GM18508 (cell line): ENCODE results near the gene CLSTN1.

Source experiments
- ATAC-seq: cut with Tn5 transposase; IDR thresholded peaks from one replicate; pipeline ENCODE4 v1.9.1; 2021; ENCODE audit warnings: moderate number of reproducible peaks; ENCODE audit not compliant: insufficient read depth, unreplicated experiment

CLSTN1 gene

DNA sequence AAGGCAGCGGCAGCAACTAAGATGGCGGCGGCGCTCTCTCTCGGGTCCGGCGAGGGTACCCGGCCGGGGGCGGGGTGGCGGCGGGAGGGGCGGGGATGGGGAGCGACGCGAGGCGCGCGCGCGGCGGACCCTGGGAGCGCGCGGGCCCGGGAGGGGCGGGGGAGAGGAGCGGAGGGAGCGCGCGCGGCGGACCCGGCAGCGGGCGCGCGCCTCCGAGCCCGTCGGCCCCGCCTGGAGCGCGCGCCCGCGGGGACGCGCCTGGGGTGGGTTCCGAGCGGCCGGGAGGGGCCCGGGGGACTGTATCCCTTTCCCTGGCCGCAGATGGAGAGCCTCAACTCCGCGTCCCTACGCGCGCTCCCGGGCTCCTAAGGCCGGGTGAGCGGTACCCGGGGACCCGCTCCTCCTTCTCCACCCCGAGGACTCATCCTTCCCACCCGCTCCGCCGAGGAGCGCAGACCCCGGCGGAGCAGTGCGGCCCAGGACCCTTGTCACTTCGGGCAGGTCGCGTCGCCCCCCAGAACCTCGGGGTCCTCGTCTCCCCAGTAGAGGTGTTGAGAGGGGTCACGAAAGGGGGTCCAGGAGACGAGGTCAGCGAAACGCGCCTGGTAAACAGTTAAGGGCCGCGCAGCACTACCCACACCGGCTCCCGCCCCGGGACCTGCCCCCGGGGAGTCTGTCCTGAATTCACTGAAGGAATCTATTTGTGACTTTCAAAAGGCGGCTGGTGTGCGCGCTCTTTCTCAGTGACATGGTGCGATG, at the start of gene CLSTN1:
Gene CLSTN1 (minus strand): TSS at position 23 of the 759 bp plus-strand sequence. CDS start 232 bp downstream, outside the sequence.
- no peak for ATAC-seq

DNA sequence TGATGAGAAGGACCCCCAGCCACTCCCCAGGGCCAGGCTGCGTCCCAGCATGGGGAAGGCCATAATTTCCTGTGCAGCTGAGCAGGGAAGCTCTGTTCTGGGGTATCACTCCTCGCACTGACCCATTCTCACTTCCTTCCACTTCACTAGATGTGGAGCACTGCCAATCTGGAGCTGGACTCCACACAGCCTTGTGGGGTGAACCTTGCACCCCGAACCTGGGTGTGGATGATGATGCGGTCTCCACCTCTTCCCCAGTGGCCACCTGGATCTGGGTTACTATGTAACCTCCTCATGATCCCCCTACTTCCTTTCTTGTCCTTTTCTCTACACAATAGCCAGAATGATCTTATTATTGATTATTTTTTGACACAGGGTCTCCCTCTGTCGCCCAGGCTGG, 49.6 kb upstream of the CLSTN1 start:
- no peak for ATAC-seq

DNA sequence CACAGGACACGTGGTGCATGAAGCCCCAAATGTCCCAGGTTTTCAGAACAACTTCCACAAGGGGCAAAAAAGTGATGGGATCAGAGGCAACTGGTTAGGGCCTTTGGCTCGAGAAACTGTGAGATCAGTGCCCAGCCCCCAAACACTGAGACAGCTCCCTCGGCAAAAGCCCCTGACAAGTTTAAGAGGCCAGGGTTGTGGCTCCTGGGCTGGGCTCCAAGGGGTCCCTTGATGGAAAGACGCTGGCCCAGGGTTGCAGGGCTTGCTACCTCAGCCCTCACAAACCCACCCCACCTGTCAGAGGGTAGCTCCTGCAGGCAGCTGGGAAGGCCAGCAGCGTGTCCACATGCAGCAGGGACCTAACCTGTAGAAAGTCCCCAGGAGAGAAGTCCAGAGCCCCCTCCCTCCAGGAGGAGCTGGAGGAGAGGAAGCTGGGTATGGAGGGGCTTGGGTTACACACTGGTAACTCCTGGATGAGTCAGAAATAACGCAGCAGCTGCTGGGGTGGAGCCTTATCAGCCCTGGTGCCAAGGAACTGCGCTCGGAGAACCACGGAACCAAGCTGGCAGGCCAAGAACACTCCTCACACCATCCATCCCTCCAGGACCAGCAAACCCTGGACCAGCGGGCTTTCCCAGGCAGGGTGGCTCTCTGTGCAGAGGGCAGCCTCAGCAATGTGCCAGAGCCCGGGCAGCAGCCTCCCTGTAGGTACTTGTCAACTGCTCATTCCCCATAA, 48.8 kb upstream of the CLSTN1 start:
- no peak for ATAC-seq

DNA sequence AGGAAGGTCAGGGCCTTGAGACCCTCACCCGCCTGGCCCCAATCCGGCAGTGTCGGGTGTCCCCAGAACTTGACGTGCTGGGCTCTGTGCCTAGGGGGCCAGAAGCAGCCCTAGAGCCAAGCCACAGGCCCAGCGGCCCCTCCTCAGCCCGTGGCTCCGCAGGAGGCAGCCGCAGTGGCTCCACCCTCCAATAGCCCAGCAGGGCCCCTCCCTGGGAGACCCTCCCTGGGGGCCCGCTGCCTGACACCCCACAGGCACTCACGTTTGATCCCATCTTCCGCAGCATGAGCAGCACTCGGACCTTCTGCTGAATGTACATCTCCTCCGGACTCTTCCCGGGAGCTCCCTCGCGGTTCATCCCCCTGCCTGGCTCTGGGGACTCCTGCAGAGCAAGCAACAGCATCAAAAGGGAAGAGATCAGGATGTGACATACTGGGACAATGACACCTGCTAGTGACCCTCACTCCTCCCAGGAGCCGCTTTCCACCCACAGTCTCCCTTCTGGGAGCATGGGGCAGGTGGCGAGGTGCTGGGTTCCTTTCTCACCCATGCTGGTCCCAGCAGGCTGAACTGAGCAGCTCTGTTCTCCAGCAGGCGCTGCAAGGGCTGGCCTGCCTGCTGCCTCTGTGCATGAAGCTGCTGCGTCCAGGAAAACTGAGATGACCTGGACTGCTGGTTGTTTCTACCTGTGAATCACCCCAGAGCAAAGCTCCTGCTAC, 48.1 kb upstream of the CLSTN1 start:
- no peak for ATAC-seq

DNA sequence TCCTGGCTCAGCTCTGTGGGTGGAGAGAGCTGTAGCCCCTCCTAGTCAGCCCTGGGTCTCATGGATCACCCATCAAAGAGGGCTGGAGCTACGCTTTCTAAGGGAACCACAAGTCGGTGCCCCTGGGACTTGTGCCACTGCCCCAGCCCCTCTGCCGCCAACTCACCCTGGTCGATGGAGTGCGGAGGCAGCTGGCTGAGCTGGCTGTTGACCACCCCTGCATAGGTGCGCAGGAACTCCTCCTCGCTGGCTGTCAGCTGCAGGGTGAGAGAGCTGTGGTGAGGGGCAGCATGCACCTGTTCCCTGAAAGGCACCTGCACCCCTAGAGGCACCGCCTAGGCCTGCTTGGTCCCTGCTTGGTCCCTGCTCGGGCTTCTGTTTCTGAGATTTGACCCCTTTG, 47.3 kb upstream of the CLSTN1 start:
- no peak for ATAC-seq

DNA sequence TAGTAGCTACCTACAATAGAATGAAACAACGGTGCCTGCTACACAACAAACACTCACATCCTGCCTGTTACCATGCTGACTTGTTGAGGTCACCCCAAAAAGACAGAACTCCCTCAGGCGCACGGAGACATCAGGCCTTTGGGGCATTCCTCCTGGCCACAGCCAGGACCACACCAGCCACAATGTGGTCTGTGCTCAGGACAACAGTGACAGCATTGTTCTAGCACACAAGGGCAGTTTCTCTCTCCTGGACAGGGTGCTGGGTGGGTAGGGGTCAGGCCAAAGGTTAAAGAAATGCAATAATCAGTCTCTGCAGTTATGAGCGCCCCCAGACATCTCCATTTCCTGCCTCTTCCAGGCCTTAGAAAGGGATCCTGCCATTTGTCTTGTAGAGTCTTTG, 46.8 kb upstream of the CLSTN1 start:
- no peak for ATAC-seq

DNA sequence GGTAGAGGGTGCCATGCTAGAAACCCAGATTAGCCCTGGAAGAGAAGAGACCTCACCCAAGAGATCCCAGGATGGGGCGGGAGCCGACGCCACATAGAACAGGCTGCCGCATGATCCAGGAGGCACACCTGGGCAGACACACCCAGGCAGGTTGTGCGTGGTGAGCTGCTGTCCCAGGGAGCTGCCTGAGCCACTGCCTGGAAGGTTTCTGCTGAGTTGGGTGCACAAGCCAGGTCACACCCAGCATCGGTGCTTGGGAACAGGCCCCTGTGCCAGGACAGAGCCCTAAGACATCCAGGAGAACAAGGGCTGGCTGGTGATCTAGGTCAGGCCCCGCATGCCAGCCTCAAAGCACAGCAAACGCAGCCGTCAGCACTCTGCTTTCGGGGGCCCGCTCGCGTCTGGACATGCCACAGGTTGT, 46.1 kb upstream of the CLSTN1 start:
- ATAC-seq: no peak

DNA sequence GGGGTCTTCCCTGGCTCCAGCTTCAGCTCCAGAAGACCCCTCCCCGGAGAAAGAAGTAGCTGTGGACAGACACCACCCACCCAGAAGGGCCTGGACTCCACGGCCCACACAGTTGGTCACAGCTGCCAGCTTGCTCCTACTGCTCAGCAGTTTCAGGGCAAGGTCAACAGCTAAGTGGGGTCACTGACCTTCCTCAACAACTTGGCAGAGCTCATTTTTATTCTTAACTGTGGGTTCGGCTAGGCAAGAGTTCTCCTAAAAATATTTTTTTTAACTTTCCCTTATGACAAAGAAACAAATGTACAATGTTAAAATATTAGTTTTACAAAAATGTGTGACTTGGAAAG, 44.5 kb upstream of the CLSTN1 start:
- no peak for ATAC-seq

DNA sequence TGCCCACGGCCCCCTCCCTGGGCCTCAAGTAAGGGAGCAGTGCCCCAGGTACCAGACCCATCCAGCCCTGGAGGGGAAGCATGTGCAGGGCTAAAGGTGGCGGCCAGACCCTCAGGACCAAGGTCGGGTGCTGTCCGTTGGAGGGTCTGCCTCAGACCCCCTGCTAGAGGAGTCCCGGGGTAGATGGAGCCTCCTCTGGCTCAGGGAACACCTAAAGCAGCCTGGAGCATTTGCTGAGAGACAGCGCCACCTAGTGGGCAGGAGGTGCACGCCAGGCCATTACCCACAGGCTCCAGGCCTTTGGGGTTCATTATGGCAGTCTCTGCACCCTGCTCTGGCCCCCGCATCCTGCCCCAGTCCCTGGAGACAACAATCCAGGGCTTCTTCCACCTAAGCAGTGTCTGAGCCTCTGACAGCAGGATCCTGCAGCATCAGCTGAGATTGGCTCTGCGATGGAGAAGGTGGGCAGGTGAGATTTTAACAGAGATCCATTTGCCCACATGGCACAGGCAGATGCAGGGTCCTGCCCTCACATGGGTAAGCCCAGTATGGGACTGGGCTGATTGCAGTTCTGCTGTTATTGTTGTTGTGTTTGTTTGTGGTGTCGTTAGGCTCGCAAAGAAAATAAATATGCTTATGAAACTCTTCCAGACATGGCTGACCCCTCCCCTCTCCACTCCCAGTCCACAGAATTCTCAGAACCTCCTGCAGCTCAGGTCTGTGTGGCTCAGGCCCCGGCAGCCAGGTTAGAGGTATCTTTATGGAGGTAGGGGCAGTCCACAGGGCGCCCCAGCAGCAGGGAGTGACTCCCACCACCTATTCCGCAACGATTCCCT, 43.9 kb upstream of the CLSTN1 start:
- no peak for ATAC-seq

DNA sequence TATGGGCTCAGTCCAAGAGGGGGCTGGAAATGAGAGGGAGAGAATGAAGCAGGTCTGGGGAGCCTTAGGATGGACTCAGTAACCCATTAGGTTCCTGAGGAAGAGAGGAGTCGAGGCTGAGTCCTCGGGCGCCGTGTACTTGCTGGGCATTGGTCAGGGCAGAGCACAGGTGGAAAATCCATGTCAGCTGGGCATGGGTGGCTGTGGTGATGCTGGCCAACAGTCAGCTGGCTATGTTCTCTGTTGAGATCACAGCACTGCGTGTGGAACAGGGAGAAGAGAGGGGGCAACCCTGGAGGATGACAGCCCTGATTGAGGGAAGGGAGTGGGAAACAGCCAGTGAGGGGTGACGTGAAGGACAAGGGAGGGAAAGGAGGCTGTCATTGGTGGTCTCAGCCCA, 43.1 kb upstream of the CLSTN1 start:
- ATAC-seq: no peak

DNA sequence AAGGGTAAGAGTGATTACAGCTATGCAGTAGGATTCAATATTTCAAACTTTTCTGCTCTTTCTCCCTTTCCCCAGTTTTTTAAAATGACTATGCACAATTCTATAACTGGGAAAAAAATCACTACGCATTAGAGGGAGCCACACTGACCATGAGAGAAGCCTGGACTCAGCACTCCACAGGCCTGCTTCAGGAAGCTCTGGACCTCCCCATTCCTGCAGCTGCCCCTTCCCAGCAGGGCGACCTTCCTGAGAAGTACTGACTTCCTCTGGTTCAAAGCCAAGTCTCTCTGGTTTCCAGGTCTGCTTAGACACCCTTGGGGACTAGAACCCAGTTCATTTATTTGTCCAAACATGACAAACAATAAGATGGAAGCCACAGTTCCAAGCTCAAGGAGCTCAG, 42.0 kb upstream of the CLSTN1 start:
- ATAC-seq: no peak

DNA sequence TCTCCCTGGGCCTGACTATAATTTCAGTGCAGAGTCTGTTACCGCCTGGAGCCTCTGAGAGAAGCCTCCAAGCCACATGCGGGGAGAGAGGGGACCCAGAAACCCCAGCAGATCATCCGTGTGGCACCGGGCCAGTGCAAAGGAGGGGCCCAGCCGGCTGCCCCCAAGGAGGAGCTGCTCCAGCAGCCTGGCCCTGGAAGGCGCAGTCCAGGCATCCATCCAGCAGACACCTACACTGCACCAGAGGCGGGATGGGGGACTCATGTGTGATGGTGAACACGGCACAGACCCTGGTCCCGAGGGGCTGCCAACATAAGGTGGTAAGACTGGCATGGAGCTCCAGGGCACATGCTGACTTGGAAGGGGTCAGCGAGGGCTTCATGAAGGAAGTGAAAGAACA, 39.6 kb upstream of the CLSTN1 start:
- ATAC-seq: no peak

DNA sequence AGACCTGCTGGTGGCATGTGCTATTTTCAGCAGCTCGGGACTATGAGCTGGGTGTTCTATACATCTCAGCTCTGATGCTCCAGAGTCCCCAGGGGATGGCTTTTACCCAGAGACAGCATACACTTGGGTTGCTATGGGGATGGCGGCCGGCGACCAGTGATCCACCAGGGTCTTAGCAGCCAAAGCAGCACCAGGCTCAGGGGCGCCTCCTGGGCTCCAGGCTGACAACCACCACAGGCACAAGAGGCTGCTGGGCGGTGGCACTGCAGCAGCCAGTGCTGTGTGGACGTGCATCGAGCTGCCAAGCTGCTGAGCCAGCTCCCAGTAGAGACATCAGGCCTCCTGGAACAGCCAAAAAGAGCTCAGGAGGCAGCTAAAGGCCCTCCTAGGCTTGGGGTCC, 37.6 kb upstream of the CLSTN1 start:
- no peak for ATAC-seq

DNA sequence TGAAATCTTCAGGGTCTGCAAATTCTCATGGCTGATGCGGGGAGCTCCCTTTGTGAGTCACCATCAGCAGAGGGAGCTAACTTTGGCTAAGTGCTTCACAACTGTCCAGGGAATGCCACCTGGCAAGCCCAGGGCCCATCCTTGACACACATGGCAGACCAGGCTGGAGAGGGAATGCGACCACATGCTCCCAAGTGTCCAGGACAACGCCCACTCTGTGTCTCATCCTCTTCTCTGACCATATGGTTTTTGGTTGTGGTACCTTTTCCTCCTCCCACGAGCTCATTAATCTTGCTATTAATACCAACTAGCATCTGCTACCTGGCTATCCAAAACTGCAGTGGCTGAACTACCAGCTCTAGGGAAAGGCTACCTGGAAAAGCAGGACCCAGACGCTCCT, 37.1 kb upstream of the CLSTN1 start:
- ATAC-seq: no peak

DNA sequence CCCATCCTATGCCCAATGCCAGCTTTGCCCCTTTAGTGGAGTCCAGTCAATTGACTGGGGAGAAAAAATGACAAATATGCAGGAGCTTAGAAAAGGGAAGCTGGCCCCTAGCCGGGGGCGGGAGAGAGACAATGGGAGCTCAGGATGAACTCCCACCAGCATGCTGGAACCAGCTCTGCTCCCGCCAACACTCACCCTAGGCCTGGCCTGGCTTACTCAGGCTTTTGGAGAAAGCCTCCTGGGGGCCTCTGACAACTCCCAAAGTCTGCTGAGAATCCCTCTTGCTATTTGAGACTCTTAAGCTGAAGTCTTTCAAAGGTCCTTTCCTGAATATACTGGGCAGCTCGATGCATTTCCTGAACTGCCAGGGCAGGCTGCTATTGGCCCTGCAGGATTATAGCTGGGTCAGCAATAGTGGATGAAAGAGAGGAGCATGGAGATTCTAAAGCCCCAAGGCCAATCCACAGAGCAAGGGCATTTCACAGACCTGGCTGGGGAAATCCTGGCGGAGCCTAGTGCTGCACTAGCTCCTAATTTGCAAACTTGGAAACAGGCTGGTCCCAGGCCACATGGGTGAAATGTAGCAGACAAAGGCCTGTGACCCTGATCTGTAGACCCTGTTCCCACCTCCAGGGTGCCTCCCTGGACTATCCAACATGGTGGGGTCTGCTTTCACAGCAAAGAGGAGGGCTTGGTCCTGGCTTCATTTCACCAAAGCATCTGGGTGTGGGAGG, 35.7 kb upstream of the CLSTN1 start:
- no peak for ATAC-seq

DNA sequence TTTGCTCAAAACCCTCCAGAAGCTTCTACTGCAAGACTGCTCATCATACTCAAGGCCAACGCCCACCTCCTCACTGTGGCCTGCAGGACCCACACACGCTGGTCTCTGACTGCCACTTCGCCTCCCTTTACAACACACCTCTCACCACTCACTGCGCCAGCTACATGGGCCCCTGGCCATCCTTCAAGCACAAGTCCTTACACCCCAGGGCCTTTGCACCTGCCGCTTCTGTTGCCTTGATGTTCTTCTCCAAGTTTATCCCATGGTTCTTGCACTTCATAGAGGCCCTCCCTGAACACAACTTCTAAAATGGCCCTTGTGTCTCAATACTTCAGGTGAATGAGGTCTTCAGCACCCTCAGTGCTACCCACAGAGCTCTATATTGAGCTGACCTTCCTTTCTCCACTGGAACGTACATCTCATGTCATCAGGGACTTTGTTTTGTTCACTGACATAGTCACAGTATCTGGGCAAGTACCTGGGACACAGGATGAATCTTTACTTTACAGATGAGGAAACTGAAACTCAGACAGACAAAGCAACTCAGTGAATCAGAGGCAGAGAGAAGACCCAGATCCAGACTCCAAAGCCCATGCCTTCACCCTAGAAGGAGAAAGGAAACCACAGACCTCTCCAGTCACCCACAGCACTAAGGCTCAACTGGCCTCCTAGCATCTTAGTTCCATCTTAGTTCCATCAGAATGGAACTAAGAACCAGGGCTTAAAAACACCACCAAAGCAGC, 34.7 kb upstream of the CLSTN1 start:
- ATAC-seq: no peak

DNA sequence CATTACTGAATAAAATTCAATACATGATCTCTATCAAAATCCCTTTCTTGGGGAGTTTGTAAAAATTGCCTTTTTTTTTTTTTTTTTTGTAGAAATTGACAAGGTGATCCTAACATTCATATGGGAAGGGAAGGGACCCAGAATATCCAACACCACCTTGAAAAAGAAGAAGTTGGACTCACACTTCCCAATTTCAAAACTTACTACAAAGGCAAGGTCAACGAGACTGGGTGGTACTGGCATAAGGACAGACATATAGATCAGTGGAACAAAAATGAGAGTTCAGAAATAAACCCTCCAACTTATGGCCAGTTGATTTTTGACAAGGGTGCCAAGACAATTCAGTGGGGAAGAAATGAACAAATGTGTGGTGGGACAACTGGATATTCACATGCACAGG, 31.4 kb upstream of the CLSTN1 start:
- ATAC-seq: no peak

DNA sequence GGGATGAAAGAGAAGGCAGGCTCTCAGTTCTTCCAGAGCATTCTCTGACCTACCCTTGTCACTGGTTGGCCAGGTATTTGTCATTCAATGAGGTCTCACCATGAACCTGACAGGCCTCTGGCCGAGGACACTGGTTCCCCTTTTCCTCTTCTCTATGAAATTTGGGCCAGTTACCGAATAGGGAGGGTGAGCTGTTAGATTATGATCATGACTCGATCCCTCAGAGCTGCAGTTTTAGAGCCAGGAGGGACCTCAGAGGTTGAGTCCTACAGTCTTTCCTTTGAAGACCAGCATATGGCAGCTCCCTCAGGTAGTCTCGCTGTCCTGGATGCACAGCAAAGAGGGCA, 29.5 kb upstream of the CLSTN1 start:
- ATAC-seq: no peak
